ENCODE data around the gene ETNK1. TPM values are rescaled to one million over a fixed set of nuclear protein-coding genes. Genes with fewer than 3 reads are reported as not detected.

ETNK1 gene
- 82.4 TPM for total RNA-seq
- long read RNA-seq, full-length matches to known transcripts = 18 of 24 reads
- long read RNA-seq, partial matches to known transcripts = 3 of 24 reads
- long read RNA-seq, other reads (novel, unspliced or antisense) = 3 of 24 reads

DNA sequence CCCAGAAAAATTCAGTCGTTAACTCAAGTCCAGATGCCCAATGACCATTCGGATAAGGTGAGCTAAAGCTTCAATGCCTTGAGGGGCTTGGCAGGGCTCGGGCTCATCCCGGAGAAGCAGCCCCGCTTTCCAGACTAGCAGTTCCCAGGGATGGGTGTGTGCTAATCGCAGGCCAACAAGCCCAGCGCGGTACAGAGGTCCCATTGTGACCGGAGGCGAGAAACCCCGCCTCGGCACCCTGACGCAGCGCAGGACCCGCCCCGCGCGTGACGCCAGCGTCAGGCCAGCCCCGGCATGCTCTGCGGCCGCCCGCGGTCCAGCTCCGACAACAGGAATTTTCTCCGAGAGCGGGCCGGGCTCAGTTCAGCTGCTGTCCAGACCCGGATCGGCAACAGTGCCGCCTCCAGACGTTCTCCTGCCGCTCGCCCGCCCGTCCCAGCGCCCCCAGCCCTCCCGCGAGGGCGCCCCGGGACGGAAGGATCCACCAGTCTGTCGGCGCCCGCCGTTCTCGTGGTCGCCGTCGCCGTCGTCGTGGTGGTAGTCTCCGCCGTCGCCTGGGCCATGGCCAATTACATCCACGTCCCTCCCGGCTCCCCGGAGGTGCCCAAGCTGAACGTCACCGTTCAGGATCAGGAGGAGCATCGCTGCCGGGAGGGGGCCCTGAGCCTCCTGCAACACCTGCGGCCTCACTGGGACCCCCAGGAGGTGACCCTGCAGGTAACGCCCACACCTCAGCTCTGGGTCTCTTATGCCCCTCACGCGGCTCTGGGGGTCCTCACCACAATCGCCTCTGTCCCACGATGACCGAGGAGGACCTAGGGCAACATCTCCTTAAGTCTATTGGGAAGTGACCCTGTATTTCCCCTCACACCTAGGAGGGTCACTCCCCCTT is at the start of gene ETNK1:
TSS of gene ETNK1 (plus strand) at position 302 of the 892 bp plus-strand sequence. CDS start at position 562, 260 bp downstream.
- no peaks in the 10 kb centered on the region for H3K36me3 ChIP-seq
- peak within 1 kb of the TSS; percentile 97 for H3K27ac ChIP-seq

DNA sequence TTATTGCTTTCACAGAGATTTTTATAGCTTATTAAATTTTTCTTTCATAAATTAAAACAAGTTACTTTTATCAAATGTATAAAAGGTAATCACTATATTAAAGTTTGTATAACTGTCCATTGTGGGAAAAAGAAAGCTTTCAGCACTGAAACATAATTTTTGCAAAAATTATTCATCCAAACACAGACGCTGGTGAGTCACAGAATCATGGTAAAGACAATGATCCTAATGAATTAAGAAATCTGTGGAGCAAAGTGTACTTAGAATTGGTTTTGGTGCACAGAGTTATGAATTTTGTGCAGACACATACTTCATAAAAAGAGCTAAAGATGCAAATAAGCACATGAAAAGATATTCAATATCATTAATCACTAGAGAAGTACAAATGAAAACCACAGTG is 48.9 kb upstream of the ETNK1 start:
- TF ChIP-seq, protein P1, sequence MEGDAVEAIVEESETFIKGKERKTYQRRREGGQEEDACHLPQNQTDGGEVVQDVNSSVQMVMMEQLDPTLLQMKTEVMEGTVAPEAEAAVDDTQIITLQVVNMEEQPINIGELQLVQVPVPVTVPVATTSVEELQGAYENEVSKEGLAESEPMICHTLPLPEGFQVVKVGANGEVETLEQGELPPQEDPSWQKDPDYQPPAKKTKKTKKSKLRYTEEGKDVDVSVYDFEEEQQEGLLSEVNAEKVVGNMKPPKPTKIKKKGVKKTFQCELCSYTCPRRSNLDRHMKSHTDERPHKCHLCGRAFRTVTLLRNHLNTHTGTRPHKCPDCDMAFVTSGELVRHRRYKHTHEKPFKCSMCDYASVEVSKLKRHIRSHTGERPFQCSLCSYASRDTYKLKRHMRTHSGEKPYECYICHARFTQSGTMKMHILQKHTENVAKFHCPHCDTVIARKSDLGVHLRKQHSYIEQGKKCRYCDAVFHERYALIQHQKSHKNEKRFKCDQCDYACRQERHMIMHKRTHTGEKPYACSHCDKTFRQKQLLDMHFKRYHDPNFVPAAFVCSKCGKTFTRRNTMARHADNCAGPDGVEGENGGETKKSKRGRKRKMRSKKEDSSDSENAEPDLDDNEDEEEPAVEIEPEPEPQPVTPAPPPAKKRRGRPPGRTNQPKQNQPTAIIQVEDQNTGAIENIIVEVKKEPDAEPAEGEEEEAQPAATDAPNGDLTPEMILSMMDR (IDR thresholded peaks at IDR 0.05) = no peak
- H3K4me3 ChIP-seq = no peak overlapping the region
- no peaks in the 10 kb centered on the region for H3K36me3 ChIP-seq
- H3K9me3 ChIP-seq = no peaks in the 10 kb centered on the region
- H3K27me3 ChIP-seq (ENCODE audit: low read depth) = no peaks in the 10 kb centered on the region
- DNase-seq (no peak), ATAC-seq (no peak)
- intact Hi-C loops (cut with DNase I) = no loop called here
- H3K27ac ChIP-seq = no peak overlapping the region
- no peaks in the 10 kb centered on the region for H3K4me1 ChIP-seq

More for the DNA sequence above, at the start of gene ETNK1:
- TF ChIP-seq, protein P1 (IDR thresholded peaks at IDR 0.05) = no peak
- intact Hi-C loops (cut with DNase I) = no loop called here
- H3K4me3 ChIP-seq = peak within 1 kb of the TSS; percentile 80
- no peaks in the 10 kb centered on the region for H3K27me3 ChIP-seq (ENCODE audit: low read depth)
- no peaks in the 10 kb centered on the region for H3K9me3 ChIP-seq
- ATAC-seq (peak; percentile 99 to 100), DNase-seq (peak; percentile 97)
- peaks cover 32% of the 10 kb centered on the region for H3K4me1 ChIP-seq

- DNase-seq = no peak
- H3K9me3 ChIP-seq = no peaks in the 10 kb centered on the region
- no peaks in the 10 kb centered on the region for H3K36me3 ChIP-seq
- H3K27ac ChIP-seq = no peak overlapping the region
- H3K4me1 ChIP-seq = no peaks in the 10 kb centered on the region
- no peak for ATAC-seq
- H3K4me3 ChIP-seq = no peak overlapping the region
- TF ChIP-seq, protein P1 (IDR thresholded peaks at IDR 0.05) = no peak
- intact Hi-C loops (cut with DNase I) = no loop called here
- H3K27me3 ChIP-seq (ENCODE audit: low read depth) = no peaks in the 10 kb centered on the region
Observed at GRCh38 chr12:22576473-22576872, 48.5 kb upstream of the ETNK1 start.

GRCh38 chr12:22577667-22578066 is 47.3 kb upstream of the ETNK1 start:
- no peaks in the 10 kb centered on the region for H3K27me3 ChIP-seq (ENCODE audit: low read depth)
- DNase-seq (no peak), ATAC-seq (no peak)
- H3K27ac ChIP-seq = no peak overlapping the region
- H3K36me3 ChIP-seq = no peaks in the 10 kb centered on the region
- H3K9me3 ChIP-seq = no peaks in the 10 kb centered on the region
- no peak overlapping the region for H3K4me3 ChIP-seq
- intact Hi-C loops (cut with DNase I) = no loop called here
- TF ChIP-seq, protein P1 (IDR thresholded peaks at IDR 0.05) = no peak
- no peaks in the 10 kb centered on the region for H3K4me1 ChIP-seq

DNA sequence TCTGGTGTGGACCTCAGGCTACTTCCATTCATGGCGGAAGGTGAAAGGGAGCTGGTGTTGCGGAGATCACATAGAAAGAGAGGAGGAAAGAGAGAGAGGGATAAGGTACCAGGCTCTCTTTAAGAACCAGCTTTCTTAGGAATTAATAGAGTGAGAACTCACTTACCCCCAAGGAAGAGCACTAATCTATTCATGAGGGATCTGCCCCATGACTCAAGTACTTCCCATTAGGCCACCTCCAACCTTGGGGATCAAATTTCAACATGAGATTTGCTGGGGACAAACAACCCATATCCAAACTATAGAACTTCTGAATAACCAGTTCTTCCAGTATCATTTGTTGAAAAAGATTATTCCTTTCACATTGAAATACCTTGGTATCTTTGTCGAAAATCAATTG is 46.6 kb upstream of the ETNK1 start:
- H3K27ac ChIP-seq = no peak overlapping the region
- no peak for ATAC-seq
- DNase-seq = no peak
- no peaks in the 10 kb centered on the region for H3K9me3 ChIP-seq
- H3K4me3 ChIP-seq = no peak overlapping the region
- TF ChIP-seq, protein P1 (IDR thresholded peaks at IDR 0.05) = no peak
- intact Hi-C loops (cut with DNase I) = no loop called here
- H3K4me1 ChIP-seq = no peaks in the 10 kb centered on the region
- no peaks in the 10 kb centered on the region for H3K36me3 ChIP-seq
- no peaks in the 10 kb centered on the region for H3K27me3 ChIP-seq (ENCODE audit: low read depth)

Measured in lower lobe of right lung (tissue), 2 donors.